WTC11 (cell line): ENCODE data around the gene TUBGCP2. TPM values are rescaled to one million over a fixed set of nuclear protein-coding genes. Genes with fewer than 3 reads are reported as not detected.

ENCODE experiments used
- ATAC-seq: fragments of 200-7000 bp; cut with Tn5 transposase; 2 replicates; pipeline ENCODE4 v1.10.0; 2021; ENCODE audit warnings: mild to moderate bottlenecking, moderate library complexity
- CTCF ChIA-PET: fragments of 300-600 bp; sonication (Branson Sonifier 250); formaldehyde crosslinking; loops from one replicate; lab custom pipeline; 2021; ENCODE audit warnings: antibody characterized with exemption; lab: Charles Lee
- POLR2A ChIA-PET: fragments of 350-600 bp; sonication (Branson Sonifier 250); formaldehyde crosslinking; loops from one replicate; lab custom pipeline; 2021; ENCODE audit warnings: antibody characterized with exemption; lab: Charles Lee
- DNase-seq: peaks from one replicate; pipeline ENCODE4 v3.0.0; 2021; ENCODE audit warnings: low spot score
- H3K27ac Mint-ChIP-seq: 2 replicates; pipeline ENCODE4 v1.8.0; 2021; ENCODE audit warnings: mixed read lengths
- H3K27me3 Mint-ChIP-seq: 2 replicates; pipeline ENCODE4 v1.8.0; 2021; ENCODE audit warnings: low read depth, mild to moderate bottlenecking, moderate library complexity, mixed read lengths
- H3K36me3 Mint-ChIP-seq: 2 replicates; pipeline ENCODE4 v1.8.0; 2021; ENCODE audit warnings: mixed read lengths
- H3K4me1 Mint-ChIP-seq: 2 replicates; pipeline ENCODE4 v1.8.0; 2022; ENCODE audit warnings: mixed read lengths
- H3K4me3 Mint-ChIP-seq: 2 replicates; pipeline ENCODE4 v1.8.0; 2021; ENCODE audit warnings: mild to moderate bottlenecking, moderate library complexity, mixed read lengths
- H3K9me3 Mint-ChIP-seq: 2 replicates; pipeline ENCODE4 v1.8.0; 2021; ENCODE audit warnings: mixed read lengths
- AFF4 ChIP-seq: sonication (generic); formaldehyde crosslinking; IDR thresholded peaks from 2 replicates; pipeline ENCODE4 v1.8.1; 2023; ENCODE audit warnings: mild to moderate bottlenecking, missing genetic modification reagents, borderline replicate concordance
- CDX4 ChIP-seq: fragments of 250-450 bp; sonication (Bioruptor Pico); IDR thresholded peaks from 2 replicates; pipeline ENCODE4 v1.9.0; 2021; ENCODE audit warnings: moderate library complexity, mild to moderate bottlenecking, inconsistent platforms, borderline replicate concordance
- E2F4 ChIP-seq: sonication (generic); formaldehyde crosslinking; IDR thresholded peaks from 2 replicates; pipeline ENCODE4 v1.8.1; 2022; ENCODE audit warnings: low read depth, mild to moderate bottlenecking, moderate library complexity, missing genetic modification reagents, borderline replicate concordance
- ELF4 ChIP-seq: sonication (generic); formaldehyde crosslinking; IDR thresholded peaks from 2 replicates; pipeline ENCODE4 v1.8.1; 2022; ENCODE audit warnings: low read depth, mild to moderate bottlenecking, moderate library complexity, missing genetic modification reagents
- EMX1 ChIP-seq: fragments of 250-450 bp; sonication (Bioruptor Pico); IDR thresholded peaks from 2 replicates; pipeline ENCODE4 v1.8.0; 2021; ENCODE audit warnings: mild to moderate bottlenecking
- FOXK1 ChIP-seq: sonication (generic); formaldehyde crosslinking; IDR thresholded peaks from 2 replicates; pipeline ENCODE4 v1.8.0; 2022; ENCODE audit warnings: mild to moderate bottlenecking, moderate library complexity, missing genetic modification reagents
- FOXP1 ChIP-seq: sonication (generic); formaldehyde crosslinking; IDR thresholded peaks from 2 replicates; pipeline ENCODE4 v1.8.0; 2022; ENCODE audit warnings: missing genetic modification reagents, mild to moderate bottlenecking, moderate library complexity, borderline replicate concordance
- HMGA2 ChIP-seq: fragments of 250-450 bp; sonication (Bioruptor Pico); IDR thresholded peaks from 2 replicates; pipeline ENCODE4 v1.4.0; 2021; ENCODE audit warnings: mild to moderate bottlenecking, moderate library complexity
- NFE2L1 ChIP-seq: sonication (generic); formaldehyde crosslinking; IDR thresholded peaks from 2 replicates; pipeline ENCODE4 v1.8.1; 2023; ENCODE audit warnings: missing genetic modification reagents
- NFYB ChIP-seq: sonication (generic); formaldehyde crosslinking; conservative IDR thresholded peaks from 2 replicates; pipeline ENCODE4 v1.8.0; 2022; ENCODE audit warnings: low read depth, missing genetic modification reagents
- SMAD3 ChIP-seq: sonication (generic); formaldehyde crosslinking; IDR thresholded peaks from 2 replicates; pipeline ENCODE4 v1.8.0; 2022; ENCODE audit warnings: missing genetic modification reagents, mild to moderate bottlenecking, borderline replicate concordance
- SMAD4 ChIP-seq: sonication (generic); formaldehyde crosslinking; IDR thresholded peaks from 2 replicates; pipeline ENCODE4 v1.8.0; 2022; ENCODE audit warnings: mild to moderate bottlenecking, missing genetic modification reagents
- ZNF121 ChIP-seq: sonication (generic); formaldehyde crosslinking; IDR thresholded peaks from 2 replicates; pipeline ENCODE4 v1.8.0; 2023; ENCODE audit warnings: missing genetic modification reagents
- ZNF138 ChIP-seq: sonication (generic); formaldehyde crosslinking; conservative IDR thresholded peaks from 2 replicates; pipeline ENCODE4 v1.8.1; 2022; ENCODE audit warnings: mild to moderate bottlenecking, moderate library complexity, missing genetic modification reagents
- ZNF232 ChIP-seq: sonication (generic); formaldehyde crosslinking; IDR thresholded peaks from 2 replicates; pipeline ENCODE4 v1.8.0; 2022; ENCODE audit warnings: mild to moderate bottlenecking, missing genetic modification reagents
- ZNF263 ChIP-seq: sonication (generic); formaldehyde crosslinking; IDR thresholded peaks from 2 replicates; pipeline ENCODE4 v1.8.1; 2022; ENCODE audit warnings: low read depth, mild to moderate bottlenecking, moderate library complexity, missing genetic modification reagents
- ZNF532 ChIP-seq: fragments of 250-450 bp; sonication (Bioruptor Pico); IDR thresholded peaks from 2 replicates; pipeline ENCODE4 v1.9.0; 2021; ENCODE audit warnings: mild to moderate bottlenecking, borderline replicate concordance
- ZNF671 ChIP-seq: fragments of 250-450 bp; sonication (Bioruptor Pico); IDR thresholded peaks from 2 replicates; pipeline ENCODE4 v1.8.0; 2021; ENCODE audit warnings: mild to moderate bottlenecking
- total RNA-seq: library from RNA; stranded (reverse); gene quantifications from 3 replicates; pipeline ENCODE4 v1.2.3, GENCODE V29; 2021

The TUBGCP2 gene
- total RNA-seq, 1 experiment from 2014 or later, result 62.5 TPM

- Mint-ChIP-seq H3K36me3 (peaks cover 2% of the 10 kb centered on the region; the same call in 1 of the 2 replicates), H3K4me1 (peaks cover 6% of the 10 kb centered on the region; the same call in 1 of the 2 replicates), H3K27me3 (no peaks in the 10 kb centered on the region), H3K9me3 (no peaks in the 10 kb centered on the region), H3K4me3 (no peak overlapping the region), H3K27ac (peak overlapping the region; percentile 57)
- DNase-seq (no peak), ATAC-seq (no peak)
- ChIA-PET CTCF (interaction anchor here (0.6 to 2.8 kb wide), 5 partner anchors 11 to 42 kb away, joined by 3 to 11 read pairs (median 8); no protein-coding TSS in a partner anchor), POLR2A (interaction anchor here (0.6 kb wide), 2 partner anchors 14 to 73 kb away, joined by 3 read pairs; no protein-coding TSS in a partner anchor)
- TF ChIP-seq FOXP1 (CRISPR knock-in tag), result no peak
- TF ChIP-seq AFF4 (CRISPR knock-in tag), result no peak
- no peak for TF ChIP-seq EMX1
- TF ChIP-seq NFYB (CRISPR knock-in tag), result no peak
Measured at GRCh38 chr10:133277993-133278576, 30.6 kb downstream of the TUBGCP2 start.

GRCh38 chr10:133277277-133277992 lies 31.2 kb downstream of the TUBGCP2 start:
- no peaks in the 10 kb centered on the region for H3K9me3 Mint-ChIP-seq
- peaks cover 6% of the 10 kb centered on the region; the same call in 1 of the 2 replicates for H3K4me1 Mint-ChIP-seq
- H3K27me3 Mint-ChIP-seq, result no peaks in the 10 kb centered on the region
- CTCF ChIA-PET, result interaction anchor here (0.6 to 2.8 kb wide), 5 partner anchors 10 to 42 kb away, joined by 3 to 11 read pairs (median 9); no protein-coding TSS in a partner anchor
- TF ChIP-seq NFE2L1 (no peak), SMAD3 (CRISPR knock-in tag) (no peak), HMGA2 (CRISPR knock-in tag) (no peak), E2F4 (no peak), SMAD4 (no peak), ZNF138 (no peak), ZNF121 (CRISPR knock-in tag) (no peak), ZNF263 (CRISPR knock-in tag) (no peak), FOXK1 (CRISPR knock-in tag) (no peak), ELF4 (no peak), CDX4 (CRISPR knock-in tag) (no peak), ZNF532 (CRISPR knock-in tag) (no peak), ZNF671 (no peak), ZNF232 (CRISPR knock-in tag) (no peak)
- POLR2A ChIA-PET, result interaction anchor here (0.6 kb wide), 1 partner anchor 13 kb away, joined by 3 read pairs; no protein-coding TSS in a partner anchor
- peaks cover 2% of the 10 kb centered on the region; the same call in 1 of the 2 replicates for H3K36me3 Mint-ChIP-seq
- H3K27ac Mint-ChIP-seq, result no peak overlapping the region
- no peak for DNase-seq
- no peak overlapping the region for H3K4me3 Mint-ChIP-seq
- ATAC-seq, result no peak
